ENCODE measurements around the gene TCERG1L. TPM values are rescaled to one million over a fixed set of nuclear protein-coding genes. Genes with fewer than 3 reads are reported as not detected.

The TCERG1L gene
- total RNA-seq, 1 experiment from 2014 or later: not detected

GRCh38 chr10:131345691-131346090 is 34.2 kb upstream of the TCERG1L start:
- POLR2A ChIA-PET: no interaction called here
- no peak for TF ChIP-seq CTCF (IDR thresholded peaks at IDR 0.05)
- no peak for TF ChIP-seq REST (IDR thresholded peaks at IDR 0.05; ENCODE audit: insufficient read depth in 1 of 2, low read depth in 2 of 2, low read length in 1 of 2)
- no peak for TF ChIP-seq POLR2AphosphoS5 (IDR thresholded peaks at IDR 0.05; ENCODE audit: low read depth, low read length)
- no peak for TF ChIP-seq SIN3A (IDR thresholded peaks at IDR 0.05; ENCODE audit: borderline replicate concordance, insufficient read depth, low read depth, low read length)
- BruUV-seq (replicated peaks): no TSS peak
- CTCF ChIA-PET: no interaction called here
- ATAC-seq (no peak), DNase-seq (ENCODE audit: low read depth, low spot score) (no peak)
- H3K36me3 ChIP-seq (ENCODE audit: control insufficient read depth, insufficient read depth, low read length): no peaks in the 10 kb centered on the region
- intact Hi-C loops (cut with micrococcal nuclease; ENCODE audit: unreplicated experiment): no loop called here
- no peaks in the 10 kb centered on the region for H3K4me1 ChIP-seq (ENCODE audit: control insufficient read depth, insufficient read depth, low read length)
- in situ Hi-C loops (cut with HindIII; ENCODE audit: low pct_unique_long_range_greater_than_20kb, low sequenced_read_pairs): no loop called here
- no peak overlapping the region for H3K27ac ChIP-seq (ENCODE audit: low read length)
- H3K4me3 ChIP-seq (ENCODE audit: low read depth in 2 of 2, low read length in 2 of 2): no peak overlapping the region
- H3K9me3 ChIP-seq (ENCODE audit: control insufficient read depth, insufficient read depth, low read depth, low read length): no peaks in the 10 kb centered on the region
- peaks cover 17% of the 10 kb centered on the region; the same call in 1 of the 2 replicates for H3K27me3 ChIP-seq (ENCODE audit: control insufficient read depth, insufficient read depth, low read length)

GRCh38 chr10:131344747-131345146 is 33.2 kb upstream of the TCERG1L start:
- intact Hi-C loops (cut with micrococcal nuclease; ENCODE audit: unreplicated experiment): no loop called here
- Histone ChIP-seq H3K27me3 (ENCODE audit: control insufficient read depth, insufficient read depth, low read length) (peaks cover 17% of the 10 kb centered on the region; the same call in 1 of the 2 replicates), H3K4me3 (ENCODE audit: low read depth in 2 of 2, low read length in 2 of 2) (no peak overlapping the region), H3K36me3 (ENCODE audit: control insufficient read depth, insufficient read depth, low read length) (no peaks in the 10 kb centered on the region), H3K9me3 (ENCODE audit: control insufficient read depth, insufficient read depth, low read depth, low read length) (no peaks in the 10 kb centered on the region), H3K27ac (ENCODE audit: low read length) (no peak overlapping the region), H3K4me1 (ENCODE audit: control insufficient read depth, insufficient read depth, low read length) (no peaks in the 10 kb centered on the region)
- no TSS peak for BruUV-seq (replicated peaks)
- in situ Hi-C loops (cut with HindIII; ENCODE audit: low pct_unique_long_range_greater_than_20kb, low sequenced_read_pairs): no loop called here
- CTCF ChIA-PET: no interaction called here
- no peak for ATAC-seq
- DNase-seq (ENCODE audit: low read depth, low spot score): no peak
- POLR2A ChIA-PET: no interaction called here
- no peak for TF ChIP-seq POLR2AphosphoS5 (IDR thresholded peaks at IDR 0.05; ENCODE audit: low read depth, low read length)
- TF ChIP-seq SIN3A (IDR thresholded peaks at IDR 0.05; ENCODE audit: borderline replicate concordance, insufficient read depth, low read depth, low read length): no peak
- TF ChIP-seq TCF7L2 (IDR thresholded peaks at IDR 0.05; ENCODE audit: low read depth, low read length): no peak

- H3K27ac ChIP-seq (ENCODE audit: low read length): no peak overlapping the region
- H3K27me3 ChIP-seq (ENCODE audit: control insufficient read depth, insufficient read depth, low read length): peaks cover 28% of the 10 kb centered on the region
- H3K4me1 ChIP-seq (ENCODE audit: control insufficient read depth, insufficient read depth, low read length): no peaks in the 10 kb centered on the region
- intact Hi-C loops (cut with micrococcal nuclease; ENCODE audit: unreplicated experiment): no loop called here
- no peaks in the 10 kb centered on the region for H3K9me3 ChIP-seq (ENCODE audit: control insufficient read depth, insufficient read depth, low read depth, low read length)
- in situ Hi-C loops (cut with HindIII; ENCODE audit: low pct_unique_long_range_greater_than_20kb, low sequenced_read_pairs): no loop called here
- H3K4me3 ChIP-seq (ENCODE audit: low read depth in 2 of 2, low read length in 2 of 2): no peak overlapping the region
- BruUV-seq (replicated peaks): no TSS peak
- TF ChIP-seq REST (IDR thresholded peaks at IDR 0.05; ENCODE audit: insufficient read depth in 1 of 2, low read depth in 2 of 2, low read length in 1 of 2) (no peak), POLR2AphosphoS5 (IDR thresholded peaks at IDR 0.05; ENCODE audit: low read depth, low read length) (no peak)
- H3K36me3 ChIP-seq (ENCODE audit: control insufficient read depth, insufficient read depth, low read length): no peaks in the 10 kb centered on the region
- ATAC-seq (no peak), DNase-seq (ENCODE audit: low read depth, low spot score) (no peak)
- ChIA-PET POLR2A (no interaction called here), CTCF (no interaction called here)
Observed at GRCh38 chr10:131337741-131338140, 26.2 kb upstream of the TCERG1L start.

All from Panc1 (cell line).